Ishikawa (cell line): Measurements from ENCODE around the gene SMAD7.

ENCODE experiments used
- CEBPB ChIP-seq: IDR thresholded peaks from 2 replicates; pipeline ENCODE4 v1.6.1; 2012
- CREB1 ChIP-seq: IDR thresholded peaks from 2 replicates; pipeline ENCODE4 v1.6.1; 2012; ENCODE audit warnings: low read depth
- EGR1 ChIP-seq: IDR thresholded peaks from 2 replicates; pipeline ENCODE4 v1.6.1; 2012
- EP300 ChIP-seq: IDR thresholded peaks from 2 replicates; pipeline ENCODE4 v1.6.1; 2012; ENCODE audit warnings: borderline replicate concordance
- FOXM1 ChIP-seq: IDR thresholded peaks from 2 replicates; pipeline ENCODE4 v1.6.1; 2012; ENCODE audit warnings: low read depth, borderline replicate concordance
- MAX ChIP-seq: IDR thresholded peaks from 2 replicates; pipeline ENCODE4 v1.6.1; 2012
- NFIC ChIP-seq: IDR thresholded peaks from 2 replicates; pipeline ENCODE4 v1.6.1; 2012
- RAD21 ChIP-seq: IDR thresholded peaks from 2 replicates; pipeline ENCODE4 v1.6.1; 2012; ENCODE audit warnings: low read depth
- REST ChIP-seq: IDR thresholded peaks from 2 replicates; pipeline ENCODE4 v1.6.1; 2012; ENCODE audit warnings: low read depth, mild to moderate bottlenecking
- TAF1 ChIP-seq: IDR thresholded peaks from 2 replicates; pipeline ENCODE4 v1.6.1; 2012; ENCODE audit warnings: low read depth, mild to moderate bottlenecking
- TCF12 ChIP-seq: IDR thresholded peaks from 2 replicates; pipeline ENCODE4 v1.6.1; 2012; ENCODE audit warnings: low read depth
- TEAD4 ChIP-seq: IDR thresholded peaks from 2 replicates; pipeline ENCODE4 v1.6.1; 2012
- USF1 ChIP-seq: IDR thresholded peaks from 2 replicates; pipeline ENCODE4 v1.6.1; 2012
- YY1 ChIP-seq: IDR thresholded peaks from 2 replicates; pipeline ENCODE4 v1.6.1; 2012; ENCODE audit warnings: low read depth
- ZBTB7A ChIP-seq: IDR thresholded peaks from 2 replicates; pipeline ENCODE4 v1.6.1; 2012; ENCODE audit warnings: low read depth

The SMAD7 gene

GRCh38 chr18:48882379-48882778 lies 68.4 kb downstream of the SMAD7 start:
- TF ChIP-seq USF1 (no peak), CREB1 (no peak), ZBTB7A (no peak), REST (no peak), MAX (no peak), CEBPB (no peak), YY1 (no peak), EGR1 (no peak), RAD21 (no peak), TEAD4 (no peak), EP300 (no peak), FOXM1 (no peak), TCF12 (no peak), NFIC (no peak), TAF1 (no peak)

- no peak for TF ChIP-seq RAD21
- no peak for TF ChIP-seq REST
- no peak for TF ChIP-seq CREB1
- no peak for TF ChIP-seq TEAD4
- TF ChIP-seq YY1, result no peak
- no peak for TF ChIP-seq ZBTB7A
- TF ChIP-seq MAX, result no peak
- no peak for TF ChIP-seq NFIC
- no peak for TF ChIP-seq TCF12
- TF ChIP-seq FOXM1, result no peak
- no peak for TF ChIP-seq EP300
- TF ChIP-seq EGR1, result no peak
- no peak for TF ChIP-seq USF1
- TF ChIP-seq TAF1, result no peak
- TF ChIP-seq CEBPB, result no peak
These were observed 69.8 kb downstream of the SMAD7 start for GRCh38 chr18:48880931-48881330.

- TF ChIP-seq YY1 (0 out of 2 replicates have a peak, but pooled peaks have one; percentile 26), EP300 (peak; percentile 45; the same call in 1 of the 2 replicates), NFIC (0 out of 2 replicates have a peak, but pooled peaks have one; percentile 35), CEBPB (peak; percentile 23), MAX (no peak), TEAD4 (peak; percentile 75), TCF12 (no peak), CREB1 (no peak), REST (no peak)
These were observed 71.7 kb downstream of the SMAD7 start for GRCh38 chr18:48879008-48879431.

GRCh38 chr18:48878471-48878870 lies 72.3 kb downstream of the SMAD7 start:
- peak; percentile 54 for TF ChIP-seq TAF1
- no peak; the same call in 1 of the 2 replicates for TF ChIP-seq EGR1
- peak; percentile 66; the same call in 1 of the 2 replicates for TF ChIP-seq MAX
- TF ChIP-seq ZBTB7A, result 0 out of 2 replicates have a peak, but pooled peaks have one; percentile 57
- no peak for TF ChIP-seq YY1
- TF ChIP-seq NFIC, result peak; percentile 12; the same call in 1 of the 2 replicates
- no peak for TF ChIP-seq USF1
- TF ChIP-seq CREB1, result no peak
- TF ChIP-seq CEBPB, result no peak
- no peak; the same call in 1 of the 2 replicates for TF ChIP-seq FOXM1
- TF ChIP-seq TEAD4, result peak; percentile 35; the same call in 1 of the 2 replicates
- TF ChIP-seq REST, result no peak
- TF ChIP-seq EP300, result peak; percentile 68; the same call in 1 of the 2 replicates
- peak; percentile 30; the same call in 1 of the 2 replicates for TF ChIP-seq RAD21
- peak; percentile 61 for TF ChIP-seq TCF12
